NCI-H2227 treated with DMSO at 0.1 percent for 48 hours (cell line): ENCODE results near the gene MS4A8.
"Not testable (repeated sequence)": the region's sequence is repeated elsewhere in the genome, so short reads cannot be mapped to it uniquely, and the experiment has no call there.

Experiments
- DNase-seq: peaks from one replicate; lab custom pipeline; 2025; lab: John Stamatoyannopoulos, UW

The MS4A8 gene

DNA sequence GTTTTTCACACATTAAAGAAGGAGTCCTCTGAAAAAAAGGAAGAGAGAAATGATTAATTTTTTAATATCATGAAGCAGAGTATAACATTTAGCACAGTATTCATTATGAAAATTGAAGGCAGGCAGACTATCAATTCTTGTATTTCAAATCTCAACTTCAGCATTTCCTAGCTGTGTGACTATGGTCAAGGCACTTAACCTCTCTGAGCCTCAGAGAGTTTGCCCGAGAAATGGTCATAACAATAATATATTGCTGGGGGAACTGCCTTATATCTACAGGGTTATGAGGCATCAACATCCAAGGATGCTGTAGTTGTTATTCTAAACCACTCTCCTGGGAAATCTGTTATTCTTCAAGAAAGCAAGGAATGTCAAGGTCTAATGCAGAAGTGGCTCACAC, 26.2 kb downstream of the MS4A8 start:
- DNase-seq = no peak

DNA sequence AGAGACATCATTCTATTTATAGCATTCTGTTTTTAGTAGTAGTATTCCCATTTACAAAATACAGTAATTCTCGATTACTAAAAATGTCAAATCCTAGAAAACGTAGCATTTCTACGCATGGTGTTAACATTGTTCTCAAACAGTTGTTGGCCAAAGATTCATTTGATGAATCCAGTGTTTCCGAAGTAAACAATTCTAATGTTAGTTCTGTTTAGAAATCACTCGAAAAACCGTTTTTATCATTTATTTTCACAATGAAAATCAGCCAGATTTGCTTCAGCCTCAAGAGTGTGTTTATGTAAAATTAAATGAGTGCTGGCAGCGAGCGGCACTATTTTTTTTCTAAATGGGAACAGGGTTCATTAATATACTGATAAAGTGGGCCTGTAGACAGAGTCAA, 32.2 kb downstream of the MS4A8 start:
- DNase-seq = no peak

DNA sequence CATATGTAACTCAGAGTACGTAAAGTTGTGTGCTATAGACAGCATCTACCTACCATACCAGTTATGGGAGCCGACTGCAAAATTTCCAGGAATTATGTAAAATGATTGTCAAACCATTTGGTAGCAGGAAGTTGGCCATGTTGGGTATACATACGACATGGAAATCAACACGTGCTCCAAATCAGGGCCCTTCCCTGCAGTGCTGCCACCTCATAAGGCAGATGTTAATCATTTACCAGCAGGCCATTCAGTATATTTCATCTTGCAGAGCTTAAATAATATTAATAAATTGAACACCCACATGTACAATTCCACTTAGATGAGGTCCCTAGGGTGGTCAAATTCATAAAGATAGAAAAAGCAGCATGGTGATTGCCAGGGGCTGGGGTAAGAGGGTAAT, 34.9 kb downstream of the MS4A8 start:
- no peak for DNase-seq

DNA sequence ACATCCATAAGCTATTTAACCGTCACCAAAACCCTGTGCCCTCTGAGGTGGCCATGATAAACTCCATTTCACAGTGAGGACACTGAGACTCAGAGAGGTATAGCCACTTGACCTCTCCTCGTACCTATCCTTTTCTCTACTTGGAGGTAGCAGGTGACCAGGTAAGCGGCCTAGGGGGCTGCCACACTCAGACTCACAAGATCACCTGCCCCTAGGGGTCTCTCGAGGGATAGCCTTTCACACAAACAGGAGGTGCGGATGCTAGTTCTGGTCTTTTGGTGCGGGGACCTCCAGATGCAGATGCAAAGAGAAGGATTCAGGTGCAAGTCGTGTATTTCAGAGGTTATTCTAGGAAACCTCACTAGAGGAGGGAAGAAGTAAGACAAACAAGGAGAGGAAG, 39.7 kb downstream of the MS4A8 start:
- DNase-seq = no peak

DNA sequence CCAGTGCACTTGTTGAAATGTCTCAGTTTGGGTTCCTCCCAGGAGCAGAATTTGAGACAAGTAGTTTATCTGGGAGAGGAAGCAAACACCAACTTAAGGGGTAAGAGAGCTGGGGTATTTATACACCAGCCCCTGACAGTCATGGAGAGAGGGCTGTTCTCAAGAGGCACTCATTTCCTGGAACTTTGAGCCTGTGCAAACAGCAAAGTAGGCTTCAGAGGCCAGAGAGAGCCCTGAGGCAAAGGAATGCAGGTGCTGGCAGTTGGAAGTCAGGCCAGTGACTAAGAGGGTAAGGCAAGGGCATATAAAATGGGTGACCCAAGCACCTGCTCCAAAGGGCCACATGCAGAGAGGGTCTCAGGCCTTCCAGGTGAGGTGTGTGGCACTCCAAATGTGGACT, 41.2 kb downstream of the MS4A8 start:
- DNase-seq = no peak

DNA sequence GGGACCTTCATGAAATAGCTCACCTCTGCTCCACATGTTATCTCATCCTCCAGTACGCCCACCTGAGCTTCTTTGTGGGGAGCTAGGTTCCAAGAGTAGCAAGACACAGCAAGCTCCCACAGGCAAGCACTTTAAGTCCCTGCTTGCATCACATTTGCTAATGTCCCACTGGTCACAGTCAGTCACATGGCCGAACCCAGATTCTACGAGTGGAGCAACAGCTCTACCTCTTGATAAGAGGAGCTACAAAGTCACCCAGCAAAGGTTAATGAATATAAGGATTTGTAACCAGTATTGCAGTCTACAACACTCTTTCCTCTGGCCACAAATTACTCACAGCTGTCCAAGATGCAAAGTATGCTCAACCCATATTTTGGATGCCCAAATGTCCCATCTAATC, 42.0 kb downstream of the MS4A8 start:
- no peak for DNase-seq

DNA sequence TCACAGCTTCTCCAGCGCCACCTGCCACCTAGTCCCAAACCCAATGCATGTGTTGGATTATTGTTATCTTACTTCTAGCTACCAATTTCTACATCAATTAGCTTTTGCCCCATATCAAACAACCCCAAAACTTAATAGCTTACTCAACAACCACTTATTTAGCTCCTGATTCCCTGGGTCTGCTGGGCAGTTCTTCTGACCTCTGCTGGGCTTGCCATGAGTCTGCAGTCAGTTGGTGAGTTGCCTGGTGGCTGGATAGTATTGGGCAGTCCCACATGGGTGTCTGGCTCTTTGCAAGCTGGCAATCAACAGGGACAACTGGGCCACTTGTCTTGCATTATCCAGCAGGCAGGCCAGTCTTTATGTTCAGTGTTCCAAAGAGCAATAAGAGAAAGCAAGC, 43.6 kb downstream of the MS4A8 start:
- no peak for DNase-seq

DNA sequence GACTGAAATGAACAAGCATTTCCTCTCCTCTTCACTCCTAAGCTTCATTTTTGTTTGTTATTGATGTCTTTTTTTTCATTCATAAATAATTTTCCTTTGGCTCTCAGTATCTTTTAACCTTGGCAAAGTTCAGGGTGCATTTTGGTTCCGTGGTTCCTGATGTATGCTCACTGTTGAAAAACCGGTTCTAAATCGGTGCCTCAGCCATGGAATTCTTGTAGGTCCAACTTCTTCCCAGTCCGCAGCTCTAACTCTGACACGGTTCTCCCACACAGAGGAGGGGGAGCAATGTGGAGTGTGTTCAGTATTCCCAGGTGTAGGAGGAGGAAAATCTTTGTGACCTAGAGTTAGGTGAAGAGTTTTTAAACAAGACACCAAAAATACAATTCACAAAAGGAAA, 44.7 kb downstream of the MS4A8 start:
- no peak for DNase-seq

DNA sequence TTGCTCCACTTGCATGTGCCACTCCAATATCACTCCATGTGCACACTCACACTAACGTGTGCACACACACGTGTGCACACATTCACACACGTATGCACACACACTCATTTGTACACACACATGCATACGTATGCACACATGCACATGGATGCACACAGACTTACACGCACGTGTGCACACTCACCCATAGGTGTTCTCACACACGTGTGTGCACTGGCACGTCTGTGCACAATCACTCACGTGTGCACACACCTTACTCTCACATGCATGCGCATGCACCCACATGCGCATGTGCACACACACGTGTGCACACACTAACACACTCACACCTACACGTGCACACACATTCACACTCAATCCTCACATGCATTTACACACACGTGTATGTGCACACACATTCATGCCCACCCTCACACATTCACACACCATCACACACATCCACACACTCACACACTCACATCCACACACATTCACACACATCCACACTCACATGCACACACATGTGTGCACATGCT, 48.0 kb downstream of the MS4A8 start:
- DNase-seq = no peak

DNA sequence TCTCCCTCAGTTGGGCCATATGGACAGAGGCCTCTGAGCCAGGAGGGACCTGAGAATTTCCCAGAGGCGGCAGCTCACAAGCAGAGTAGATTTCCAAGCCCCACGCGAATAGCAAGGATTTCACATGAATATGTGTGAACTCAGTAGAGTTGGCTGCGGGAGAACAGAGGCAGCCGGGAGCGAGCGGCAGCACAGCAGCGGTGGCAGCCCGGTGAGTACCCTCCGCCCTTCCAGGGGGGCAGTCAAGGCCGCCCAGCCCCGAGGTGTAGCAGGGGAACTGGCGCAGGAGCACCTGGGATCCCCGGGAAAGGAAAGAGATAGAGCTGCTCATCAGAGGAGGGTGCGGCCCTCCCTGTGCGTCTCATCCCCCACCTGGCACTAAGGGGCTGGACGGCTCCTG, 48.8 kb downstream of the MS4A8 start:
- no peak for DNase-seq

DNA sequence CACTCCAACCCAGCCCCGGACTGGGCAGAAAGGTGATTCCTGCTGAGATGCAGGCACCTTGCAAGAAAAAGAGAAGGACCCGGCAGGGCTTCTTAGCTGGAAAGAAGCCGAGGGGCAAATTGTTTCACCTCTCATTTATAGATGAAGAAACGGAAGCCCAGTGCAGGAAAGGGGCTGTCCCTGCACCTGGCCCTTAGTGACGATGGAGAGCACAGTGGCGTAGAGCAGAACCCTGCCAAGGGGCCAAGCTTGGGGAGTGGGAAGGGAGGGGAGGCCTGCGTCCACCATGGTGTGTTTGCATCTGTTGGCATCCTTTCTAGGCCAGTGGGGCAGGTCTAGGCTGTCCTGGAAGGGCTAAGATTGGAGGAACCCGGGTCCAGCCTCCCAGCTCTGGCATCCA, 49.4 kb downstream of the MS4A8 start:
- DNase-seq = no peak

DNA sequence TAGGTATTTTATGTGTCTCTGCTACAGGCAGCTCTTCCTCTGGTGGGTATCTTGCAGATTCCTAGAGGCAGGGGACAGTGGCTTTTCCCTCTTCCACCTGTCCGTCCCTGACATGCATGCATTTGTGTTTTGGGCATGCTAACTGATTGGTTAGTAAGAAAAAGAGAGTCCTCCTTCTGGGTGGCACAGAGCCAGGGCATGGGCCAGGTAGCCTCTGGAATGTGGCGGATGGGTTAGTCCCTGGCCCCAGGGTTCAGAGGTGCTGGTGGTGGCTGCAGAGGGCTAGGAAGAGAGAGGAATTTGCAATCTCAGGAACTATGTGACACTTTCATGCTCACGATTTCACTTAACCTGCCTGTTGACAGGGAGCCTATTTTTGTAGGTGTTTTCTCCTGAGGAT, 51.5 kb downstream of the MS4A8 start:
- no peak for DNase-seq

DNA sequence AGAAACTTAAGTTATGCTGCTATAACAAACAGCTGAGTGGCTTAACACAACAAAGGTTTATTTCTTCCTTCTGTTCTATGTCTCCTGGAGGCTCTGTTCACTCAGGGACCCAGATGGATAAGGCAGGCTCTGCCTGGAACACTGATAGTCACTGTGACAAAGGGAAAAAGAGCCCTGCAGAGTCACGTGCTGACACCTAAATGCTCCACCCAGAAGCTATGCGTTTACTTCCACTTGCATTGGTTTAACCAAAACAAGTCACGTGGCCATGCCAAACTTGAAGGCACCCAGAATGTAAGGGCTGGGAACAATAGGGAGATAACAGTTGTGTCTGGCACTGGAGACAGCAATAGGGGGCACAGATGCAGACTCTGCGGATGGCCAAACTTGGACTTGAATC, 53.9 kb downstream of the MS4A8 start:
- no peak for DNase-seq

DNA sequence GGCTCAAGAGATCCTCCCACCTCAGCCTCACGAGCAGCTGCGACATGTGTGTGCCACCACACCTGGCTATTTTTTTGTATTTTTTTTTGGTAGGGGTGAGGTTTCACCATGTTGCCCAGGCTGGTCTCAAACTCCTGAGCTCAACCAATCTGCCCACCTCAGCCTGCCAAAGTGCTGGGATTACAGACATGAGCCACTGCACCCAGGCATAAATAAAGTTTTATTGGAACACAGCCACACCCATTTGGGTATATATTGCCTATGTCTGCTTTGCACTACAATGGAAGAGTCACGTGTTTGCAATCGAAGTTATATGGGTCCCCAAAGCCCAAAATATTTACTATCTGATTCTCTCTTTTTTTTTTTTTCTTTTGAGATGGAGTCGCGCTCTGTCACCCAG, 55.5 kb downstream of the MS4A8 start:
- no peak for DNase-seq

DNA sequence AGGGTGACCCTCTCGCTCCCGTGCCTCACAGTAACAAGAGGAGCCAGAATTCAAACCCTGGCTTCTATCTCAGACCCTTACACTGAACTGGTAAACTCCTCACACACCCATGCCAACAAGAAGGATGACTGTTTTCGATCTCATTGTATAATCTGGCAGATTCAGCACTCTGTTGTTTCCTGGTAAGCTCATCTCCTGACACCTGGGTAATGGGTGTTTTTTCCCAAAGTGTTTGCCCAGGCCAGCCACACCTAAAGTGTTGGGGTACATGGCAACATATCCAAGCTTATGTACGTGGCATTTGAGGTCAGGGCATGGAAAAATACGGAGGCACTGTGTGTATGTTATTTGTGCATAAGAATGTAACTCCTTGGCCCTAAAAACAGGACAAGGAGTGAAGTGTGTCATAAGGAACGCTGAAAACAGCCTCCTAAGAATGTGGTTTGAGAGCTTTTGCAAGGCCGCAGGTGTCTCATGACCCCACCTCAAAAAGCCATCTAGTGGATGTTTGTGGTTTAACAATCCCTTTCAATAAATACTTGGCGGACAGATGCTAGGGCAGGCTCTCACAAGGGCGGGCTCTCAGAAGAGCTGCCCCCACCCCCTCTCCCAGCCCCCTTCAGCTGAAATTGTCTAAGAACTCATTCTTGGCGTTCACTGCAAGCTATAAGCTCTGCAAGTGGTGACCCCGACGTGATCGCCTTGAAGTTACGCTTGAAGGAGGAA, 57.1 kb downstream of the MS4A8 start, which contains the start of gene MS4A15:
TSS of gene MS4A15 (plus strand) at position 561 of the 726 bp plus-strand sequence. CDS start 6,867 bp downstream, outside the sequence.
- no peak for DNase-seq

DNA sequence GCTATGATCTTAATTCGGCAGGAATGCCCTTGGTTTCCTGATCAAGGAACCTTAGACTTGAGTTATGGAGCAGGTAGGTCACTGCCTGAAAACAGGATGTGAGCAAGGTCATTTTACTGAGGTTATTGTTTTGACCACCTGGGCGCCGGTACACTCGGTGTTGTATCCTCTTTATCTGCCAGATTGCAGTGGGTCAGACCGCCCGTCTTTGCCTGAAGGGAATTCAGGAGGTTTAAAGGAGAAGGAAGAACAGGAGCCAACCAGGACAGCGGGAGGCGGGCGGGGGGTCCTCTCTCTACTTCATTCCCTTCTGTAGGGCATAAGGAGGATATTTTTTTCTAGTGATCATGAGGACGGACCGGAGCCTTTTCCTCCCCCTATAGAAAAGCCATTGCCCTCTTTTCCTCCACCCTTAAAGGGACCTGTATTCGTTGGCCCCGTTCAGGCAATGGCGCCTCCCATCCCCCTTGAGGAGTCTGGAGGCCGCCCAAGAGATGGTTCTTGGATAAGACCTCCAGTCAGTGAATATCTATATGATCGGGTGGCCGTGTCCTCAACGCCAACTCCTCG, 57.9 kb downstream of the MS4A8 start:
- no peak for DNase-seq

DNA sequence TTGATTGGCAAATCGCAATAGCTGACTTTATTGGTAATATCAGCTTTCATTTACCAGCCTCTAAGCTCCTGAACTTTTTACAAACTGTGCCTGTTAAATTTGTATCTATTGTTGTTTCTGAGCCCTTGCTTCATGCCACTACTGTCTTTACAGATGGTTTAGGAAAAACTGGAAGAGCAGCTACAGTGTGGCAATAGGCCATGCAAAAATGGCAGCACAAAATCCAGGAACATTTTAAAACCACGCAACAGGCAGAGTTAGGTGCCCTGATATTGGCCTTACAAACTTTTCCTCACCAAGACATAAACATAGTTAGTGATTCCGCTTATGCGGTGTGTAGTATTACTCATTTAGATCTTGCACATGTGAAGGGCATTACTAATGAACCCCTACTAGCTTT, 59.3 kb downstream of the MS4A8 start:
- not testable (repeated sequence) for DNase-seq

DNA sequence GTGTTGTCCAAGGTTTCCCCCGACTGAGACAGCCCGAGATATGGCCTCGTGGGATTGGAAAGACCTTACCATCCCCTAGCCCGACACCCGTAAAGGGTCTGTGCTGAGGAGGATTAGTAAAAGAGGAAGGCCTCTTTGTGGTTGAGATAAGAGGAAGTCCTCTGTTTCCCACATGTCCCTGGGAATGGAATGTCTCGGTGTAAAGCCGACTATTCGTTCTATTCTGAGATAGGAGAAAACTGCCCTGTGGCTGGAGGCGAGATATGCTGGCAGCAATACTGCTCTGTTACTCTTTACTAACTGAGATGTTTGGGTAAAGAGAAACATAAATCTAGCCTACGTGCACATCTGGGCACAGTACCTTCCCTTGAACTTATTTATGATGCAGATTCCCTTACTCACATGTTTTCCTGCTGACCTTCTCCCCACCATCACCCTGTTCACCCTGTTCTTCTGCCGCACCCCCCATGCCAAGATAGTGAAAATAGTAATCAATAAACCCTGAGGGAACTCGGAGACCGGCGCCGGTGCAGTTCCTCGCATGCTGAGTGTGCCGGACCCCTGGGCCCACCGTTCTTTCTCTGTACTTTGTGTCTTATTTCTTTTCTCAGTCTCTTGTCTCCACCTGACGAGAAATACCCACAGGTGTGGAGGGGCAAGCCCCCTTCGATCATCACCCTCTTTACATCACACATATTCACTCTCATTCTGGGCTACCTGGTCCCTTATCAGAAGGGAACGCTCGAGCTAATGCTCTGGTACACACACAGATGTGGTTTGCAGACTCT, 60.2 kb downstream of the MS4A8 start:
- not testable (repeated sequence) for DNase-seq

DNA sequence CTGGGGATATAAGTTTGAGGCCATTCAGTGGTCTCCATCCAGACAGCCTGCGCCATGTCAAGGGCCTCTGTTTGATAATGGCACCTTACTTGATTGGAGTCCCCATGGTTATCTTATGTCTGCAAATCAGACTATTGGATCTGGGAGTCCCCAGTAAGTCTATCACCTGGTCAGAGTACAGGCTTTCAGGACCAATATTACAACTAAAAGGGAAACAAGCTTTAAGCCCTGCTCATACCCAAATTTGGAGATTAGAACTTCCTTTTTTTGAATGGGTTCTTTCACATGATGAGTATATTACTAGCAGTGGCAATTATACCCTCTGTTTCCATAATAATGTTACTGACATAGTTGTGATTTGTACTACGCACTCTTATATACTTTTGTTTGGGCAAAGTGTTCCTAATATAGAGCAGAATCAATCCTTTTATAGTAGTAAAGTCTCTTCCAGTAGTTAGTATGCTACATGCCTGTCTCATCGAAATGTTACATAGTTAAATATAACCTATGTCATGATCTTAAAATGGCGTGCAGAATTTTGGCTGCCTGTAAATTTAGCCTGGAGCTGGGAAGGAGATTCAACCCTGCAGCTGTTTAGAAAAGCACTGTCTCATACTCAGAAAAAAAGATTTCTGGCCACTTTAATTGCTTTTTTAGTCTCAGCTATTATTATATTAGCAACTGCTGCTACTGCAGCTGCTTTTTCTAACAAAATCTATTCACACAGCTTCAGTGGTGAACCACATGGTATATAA, 62.2 kb downstream of the MS4A8 start:
- no peak for DNase-seq

DNA sequence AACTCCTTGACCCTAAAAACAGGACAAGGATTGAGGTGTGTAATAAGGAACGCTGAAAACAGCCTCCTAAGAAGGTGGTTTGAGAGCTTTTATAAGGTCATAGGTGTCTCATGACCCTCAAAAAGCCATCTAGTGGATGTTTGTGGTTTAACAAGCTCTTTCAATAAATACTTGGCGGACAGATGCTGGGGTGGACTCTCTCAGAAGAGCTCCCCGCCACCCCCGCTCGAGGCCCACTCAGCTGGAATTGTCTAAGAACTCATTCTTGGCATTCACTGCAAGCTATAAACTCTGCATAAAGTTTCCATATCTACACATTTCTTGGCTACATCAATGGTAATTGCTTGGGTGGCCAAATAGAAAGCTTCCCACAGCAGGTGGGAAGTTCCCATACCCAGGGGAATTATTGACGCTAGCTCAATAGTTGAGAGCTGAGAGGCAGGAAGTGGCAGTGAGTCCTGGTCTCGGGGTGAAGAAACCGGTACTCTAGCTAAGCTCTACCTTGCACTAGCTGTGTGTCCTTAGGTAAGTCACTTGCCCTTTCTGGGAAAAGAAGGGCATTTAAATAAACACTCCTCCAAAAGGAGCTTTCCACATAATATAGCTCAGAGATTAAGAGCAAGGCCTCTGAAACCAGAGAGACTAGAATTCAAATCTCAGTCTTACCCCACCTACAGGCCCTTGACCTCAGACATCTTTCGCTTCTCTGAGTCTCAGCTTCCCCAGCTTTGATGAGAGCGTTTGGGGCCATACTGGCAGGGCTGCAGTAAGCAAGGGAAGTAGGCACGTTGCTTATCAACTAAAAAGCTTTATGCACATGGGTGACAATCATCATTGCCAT, 63.7 kb downstream of the MS4A8 start:
- no peak for DNase-seq

DNA sequence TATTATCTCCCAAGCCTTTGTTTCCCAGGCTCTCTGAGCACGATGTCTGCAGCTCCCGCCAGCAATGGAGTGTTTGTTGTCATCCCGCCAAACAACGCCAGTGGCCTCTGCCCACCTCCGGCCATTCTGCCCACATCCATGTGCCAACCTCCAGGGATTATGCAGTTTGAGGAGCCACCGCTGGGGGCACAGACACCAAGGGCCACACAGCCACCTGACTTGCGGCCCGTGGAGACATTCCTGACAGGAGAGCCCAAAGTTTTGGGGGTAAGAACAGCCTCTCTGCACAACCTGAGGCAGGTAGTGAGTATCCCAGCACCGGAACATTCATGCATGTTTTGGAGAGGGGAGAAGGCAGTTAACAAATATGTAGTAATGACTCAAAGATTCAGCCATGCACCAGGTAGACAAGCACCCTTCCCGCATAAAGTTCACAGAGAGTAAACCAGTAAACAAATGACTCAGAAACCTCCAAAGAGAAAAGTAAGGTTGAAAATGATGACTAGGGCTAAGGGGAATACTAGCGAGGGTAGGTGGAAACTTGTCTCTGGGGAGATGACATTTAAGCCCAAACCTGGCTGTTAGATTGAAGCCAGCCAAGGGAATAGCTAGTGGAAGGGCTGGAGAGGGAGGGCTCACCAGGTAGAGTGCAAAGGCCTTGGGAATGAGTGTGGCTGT, 64.4 kb downstream of the MS4A8 start:
- no peak for DNase-seq
